Ishikawa (cell line): ENCODE results near the gene SULT1C3.

ENCODE experiments used
- EP300 ChIP-seq: IDR thresholded peaks from 2 replicates; pipeline ENCODE4 v1.6.1; 2012; ENCODE audit warnings: borderline replicate concordance
- FOXM1 ChIP-seq: IDR thresholded peaks from 2 replicates; pipeline ENCODE4 v1.6.1; 2012; ENCODE audit warnings: low read depth, borderline replicate concordance
- RAD21 ChIP-seq: IDR thresholded peaks from 2 replicates; pipeline ENCODE4 v1.6.1; 2012; ENCODE audit warnings: low read depth
- TF ChIP-seq, protein P1 (sequence below): IDR thresholded peaks from 2 replicates; pipeline ENCODE4 v1.6.1; 2012

DNA sequence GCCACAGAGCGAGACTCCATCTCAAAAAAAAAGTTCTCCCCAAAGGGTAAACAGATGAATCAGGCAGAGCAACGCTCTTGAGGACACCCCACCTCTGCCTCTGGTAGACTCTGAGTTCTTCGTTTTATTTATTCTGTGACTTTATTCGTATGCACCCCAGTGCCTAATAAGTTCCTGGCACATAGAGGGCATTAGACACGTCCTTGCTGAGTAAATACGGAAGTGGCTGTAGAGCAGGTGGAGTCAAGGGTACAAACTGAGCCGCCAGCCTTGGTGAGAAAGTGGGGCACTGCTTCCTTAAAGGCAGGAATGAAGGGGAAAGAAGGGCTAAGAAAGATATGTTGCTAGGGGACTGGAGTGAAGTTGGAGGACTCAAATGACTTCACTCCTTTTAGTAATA, 61.8 kb downstream of the SULT1C3 start:
- TF ChIP-seq EP300 (no peak), RAD21 (no peak), FOXM1 (no peak)
- TF ChIP-seq, protein P1, sequence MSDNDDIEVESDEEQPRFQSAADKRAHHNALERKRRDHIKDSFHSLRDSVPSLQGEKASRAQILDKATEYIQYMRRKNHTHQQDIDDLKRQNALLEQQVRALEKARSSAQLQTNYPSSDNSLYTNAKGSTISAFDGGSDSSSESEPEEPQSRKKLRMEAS: no peak
